CMK (cell line): ENCODE results near the gene AGMO.
"Not testable (repeated sequence)": the region's sequence is repeated elsewhere in the genome, so short reads cannot be mapped to it uniquely, and the experiment has no call there.

Experiments used
- DNase-seq: peaks from one replicate; pipeline ENCODE4 v3.0.0-alpha.2; 2010; ENCODE audit warnings: low read depth

Gene AGMO

DNA sequence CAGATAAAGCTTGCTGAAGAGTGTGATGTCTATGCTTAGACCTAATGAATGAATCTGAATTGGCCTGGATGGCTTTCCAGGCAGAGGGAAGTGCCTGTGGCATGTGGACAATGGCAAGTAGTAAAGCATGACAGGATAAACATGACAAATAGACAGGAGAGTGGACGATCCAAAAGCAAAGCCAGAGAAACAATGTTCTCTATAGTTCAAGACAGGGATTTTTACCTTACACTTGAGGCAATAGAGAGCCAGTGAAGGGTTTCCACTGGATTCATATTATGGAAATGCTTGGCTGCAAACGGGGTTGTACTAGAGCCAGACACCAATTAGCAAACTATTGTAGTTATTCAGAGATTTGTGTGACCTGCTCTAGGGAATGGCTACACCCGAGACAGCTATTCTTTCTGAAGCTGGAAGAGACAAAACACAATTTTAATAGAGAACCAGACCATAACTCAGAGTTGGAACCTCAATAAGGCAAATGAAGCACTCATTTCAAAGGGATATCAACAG lies 2.3 kb downstream of the AGMO start:
- DNase-seq: no peak

DNA sequence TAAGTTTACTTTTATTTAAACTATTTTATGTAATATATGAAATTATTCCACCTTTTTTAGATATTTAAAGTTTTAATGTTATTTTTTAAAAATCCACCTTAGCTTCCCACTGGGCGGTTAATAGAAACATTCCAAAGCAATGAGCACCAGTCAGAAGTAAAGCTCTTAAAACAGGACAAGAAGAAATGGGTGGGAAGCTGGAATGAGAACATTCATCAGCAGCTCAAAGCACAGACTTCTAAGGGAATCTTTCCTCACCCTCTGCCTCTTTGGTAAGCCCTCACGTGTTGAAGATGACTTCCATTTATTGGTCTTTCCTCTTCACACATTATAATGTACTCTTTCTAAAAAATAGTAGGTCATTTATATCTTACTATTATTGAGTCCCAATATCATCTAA lies 3.1 kb downstream of the AGMO start:
- no peak for DNase-seq

DNA sequence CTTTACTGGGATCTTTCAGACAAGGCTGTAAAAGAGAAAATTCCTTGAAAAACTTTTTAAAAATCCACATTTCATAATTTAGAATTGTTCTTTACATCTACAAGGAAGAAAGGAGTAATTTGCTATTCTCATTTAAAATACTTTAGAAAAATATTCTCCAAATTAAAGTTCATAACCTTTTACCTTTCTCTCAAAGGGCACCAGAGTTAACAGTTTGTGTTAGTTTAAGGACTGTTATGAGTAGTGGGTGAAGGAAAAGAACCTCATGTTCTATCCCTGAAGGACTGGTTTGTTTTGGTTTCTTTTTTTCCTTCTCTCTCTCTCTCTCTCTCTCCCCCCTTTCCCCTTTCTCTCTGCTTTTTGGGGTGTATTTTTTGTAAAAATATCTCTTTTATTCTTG lies 4.1 kb downstream of the AGMO start:
- DNase-seq: no peak

DNA sequence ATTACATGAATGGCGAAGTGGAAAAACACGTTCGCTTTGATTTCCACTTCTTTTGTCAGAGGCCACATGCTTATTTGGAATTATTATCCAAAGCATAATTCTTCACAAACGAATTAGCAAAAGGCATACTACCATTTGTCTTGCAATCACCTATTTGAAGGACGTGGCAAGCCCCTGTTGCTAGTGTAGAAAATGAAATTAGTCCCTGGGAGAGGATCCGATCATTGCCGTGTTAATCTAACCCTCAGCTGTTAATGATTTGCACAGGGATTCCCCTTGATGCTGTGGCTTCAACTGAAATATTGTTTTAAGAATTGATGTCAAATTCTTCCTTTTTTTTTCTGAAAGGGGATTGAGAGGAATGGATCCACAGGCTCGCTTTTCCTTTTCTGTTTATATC lies 4.6 kb downstream of the AGMO start:
- DNase-seq: no peak

DNA sequence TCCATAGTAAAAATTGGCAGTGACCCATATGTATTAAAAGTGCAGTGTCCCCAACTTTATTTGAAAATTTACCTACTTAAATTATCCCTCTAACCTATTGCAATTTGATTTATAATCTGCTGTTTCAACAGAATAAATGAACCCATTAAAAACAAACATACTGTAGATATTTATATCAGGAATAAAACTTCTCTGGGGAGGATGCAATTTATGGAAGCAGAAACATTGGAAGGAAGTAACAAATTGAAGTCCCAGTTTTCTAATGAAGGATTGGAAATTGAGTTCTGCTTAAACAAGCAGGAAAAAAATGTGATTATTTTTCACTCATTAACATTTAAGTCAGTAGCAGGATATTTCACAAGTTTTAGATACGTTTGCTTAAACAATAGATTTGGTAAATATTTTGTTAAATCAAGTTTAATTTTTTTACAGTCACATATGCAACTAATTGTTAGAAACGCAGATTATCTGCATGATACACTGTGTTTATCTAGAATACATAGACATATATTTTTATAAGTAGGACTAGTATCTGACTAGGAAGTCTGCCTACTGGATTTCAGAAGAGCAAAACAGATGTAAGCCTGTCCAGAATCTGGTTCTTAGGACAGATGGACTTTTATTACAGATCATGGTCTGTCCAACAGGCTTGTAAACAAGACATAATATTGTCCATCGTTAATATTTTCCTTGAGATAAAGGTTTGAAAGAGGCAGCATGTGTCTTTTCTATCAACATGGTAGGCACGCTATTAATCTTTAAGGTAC lies 5.3 kb downstream of the AGMO start:
- no peak for DNase-seq

DNA sequence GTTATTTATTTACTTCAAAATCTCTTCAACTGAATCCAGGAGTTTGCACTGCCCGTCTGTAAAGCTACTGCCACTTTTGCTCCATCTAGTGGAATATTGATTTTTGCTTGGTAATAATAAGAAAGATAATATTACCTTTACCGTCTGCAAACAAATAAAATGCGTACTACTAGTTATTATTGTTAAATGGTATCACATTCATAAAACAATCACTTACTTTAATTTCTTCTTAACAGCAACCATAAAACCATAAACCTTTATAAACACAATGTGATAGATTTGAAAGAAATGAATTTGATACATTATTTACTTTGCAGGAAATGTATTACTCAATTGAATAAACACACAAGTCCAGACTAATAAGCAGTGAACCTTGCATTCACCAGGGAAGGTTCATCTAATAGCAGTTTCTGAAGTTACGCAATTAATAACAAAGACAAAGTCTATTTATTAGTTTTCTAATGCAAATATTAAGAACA lies 6.4 kb downstream of the AGMO start:
- DNase-seq: no peak

DNA sequence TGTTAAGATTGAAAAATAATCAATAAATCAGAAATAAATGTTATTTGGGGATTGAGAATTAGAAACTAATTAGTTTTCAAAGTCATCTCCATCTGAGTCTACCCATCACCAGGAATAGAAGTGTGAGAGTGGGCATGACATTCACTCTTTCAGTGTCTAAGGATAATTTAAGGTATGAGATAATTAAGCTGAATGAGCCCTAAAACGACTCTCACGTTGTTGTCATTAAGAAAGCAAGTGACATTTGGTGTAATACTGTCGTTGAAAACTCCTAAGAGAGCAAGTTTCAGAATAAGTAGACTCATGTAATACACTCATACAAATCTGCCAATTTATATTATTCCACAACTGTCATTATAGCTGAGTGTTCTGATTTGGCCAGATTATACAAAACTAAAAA lies 7.1 kb downstream of the AGMO start:
- DNase-seq: no peak

DNA sequence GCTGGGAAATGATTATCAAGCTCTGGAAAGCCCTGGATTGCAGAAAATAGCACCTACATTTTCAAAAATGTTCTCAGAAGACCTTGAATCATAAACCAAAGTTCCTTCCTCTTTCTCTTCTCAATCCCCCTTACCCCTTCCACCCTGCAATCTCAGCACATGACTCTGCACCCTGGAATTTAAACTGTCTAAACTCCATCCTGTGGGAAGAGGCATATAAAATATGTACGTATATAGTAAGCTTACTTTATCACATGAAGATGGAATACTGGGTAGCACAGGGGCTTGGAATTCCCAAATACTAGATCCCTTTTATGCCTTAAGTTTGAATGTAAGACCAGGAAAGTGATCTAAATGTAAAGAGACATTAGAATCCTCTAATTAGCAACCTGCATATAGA lies 7.7 kb downstream of the AGMO start:
- no peak for DNase-seq

DNA sequence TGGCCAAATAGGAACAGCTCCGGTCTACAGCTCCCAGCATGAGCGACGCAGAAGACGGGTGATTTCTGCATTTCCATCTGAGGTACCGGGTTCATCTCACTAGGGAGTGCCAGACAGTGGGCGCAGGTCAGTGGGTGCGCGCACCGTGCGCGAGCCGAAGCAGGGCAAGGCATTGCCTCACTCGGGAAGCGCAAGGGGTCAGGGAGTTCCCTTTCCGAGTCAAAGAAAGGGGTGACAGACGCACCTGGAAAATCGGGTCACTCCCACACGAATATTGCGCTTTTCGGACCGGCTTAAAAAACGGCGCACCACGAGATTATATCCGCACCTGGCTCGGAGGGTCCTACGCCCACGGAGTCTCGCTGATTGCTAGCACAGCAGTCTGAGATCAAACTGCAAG lies 14.5 kb downstream of the AGMO start:
- not testable (repeated sequence) for DNase-seq

DNA sequence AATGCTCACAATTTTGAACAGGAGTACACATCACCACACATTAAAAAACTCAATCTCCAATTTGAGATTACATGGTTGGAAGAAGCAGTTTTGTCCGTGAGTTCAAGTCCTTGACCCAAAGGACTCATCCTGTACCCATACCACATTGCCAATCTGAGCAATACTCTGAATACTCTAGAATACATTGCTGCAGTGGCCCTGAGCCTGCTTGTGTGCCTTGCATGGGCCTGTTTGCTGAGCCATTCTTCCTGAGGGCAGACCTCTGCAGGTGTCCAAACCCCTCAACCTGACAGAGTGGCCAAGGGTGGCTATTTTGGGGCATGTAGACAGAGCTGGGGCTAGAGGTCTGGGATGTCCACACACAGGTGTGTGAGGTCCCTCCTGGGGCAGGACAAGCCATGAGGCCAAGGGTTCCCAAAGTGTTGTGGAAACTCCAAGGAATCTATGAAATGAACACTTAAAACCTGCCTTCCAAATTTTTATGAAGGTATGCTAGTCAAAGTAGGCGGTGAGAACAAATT lies 15.5 kb downstream of the AGMO start:
- DNase-seq: no peak

DNA sequence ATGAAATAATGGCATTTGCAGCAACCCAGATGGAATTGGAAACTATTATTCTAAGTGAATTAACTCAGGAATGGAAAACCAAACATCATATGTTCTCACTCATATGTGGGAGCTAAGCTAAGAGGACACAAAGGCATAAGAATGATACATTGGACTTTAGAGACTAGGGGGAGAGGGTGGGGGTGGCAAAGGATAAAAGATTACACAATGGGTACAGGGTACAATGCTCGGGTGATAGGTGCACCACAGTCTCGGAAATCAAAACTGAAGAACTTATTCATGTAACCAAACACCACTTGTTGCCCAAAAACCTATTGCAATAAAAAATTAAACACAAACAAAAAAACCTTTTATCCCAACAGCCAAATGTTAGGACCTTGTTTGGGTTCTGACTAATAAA lies 17.8 kb downstream of the AGMO start:
- no peak for DNase-seq

DNA sequence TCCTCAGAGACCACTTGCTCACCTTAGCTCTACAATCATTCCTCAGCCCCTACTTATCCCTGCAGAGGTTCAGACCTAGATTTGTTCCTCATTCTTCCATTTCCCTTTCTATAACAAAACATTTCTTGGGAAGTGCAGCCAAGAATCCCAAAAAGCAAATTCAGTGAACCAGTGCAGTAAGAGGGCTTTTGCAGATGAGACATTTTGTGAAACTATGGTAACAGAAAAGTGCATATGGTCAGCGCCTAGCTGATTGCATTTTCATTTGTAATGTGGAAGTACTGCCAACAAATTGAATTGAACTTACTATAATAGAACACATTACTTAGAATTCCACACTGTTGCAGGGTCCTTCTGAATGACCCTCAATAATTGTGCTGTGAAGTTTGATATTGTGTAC lies 18.6 kb downstream of the AGMO start:
- no peak for DNase-seq

DNA sequence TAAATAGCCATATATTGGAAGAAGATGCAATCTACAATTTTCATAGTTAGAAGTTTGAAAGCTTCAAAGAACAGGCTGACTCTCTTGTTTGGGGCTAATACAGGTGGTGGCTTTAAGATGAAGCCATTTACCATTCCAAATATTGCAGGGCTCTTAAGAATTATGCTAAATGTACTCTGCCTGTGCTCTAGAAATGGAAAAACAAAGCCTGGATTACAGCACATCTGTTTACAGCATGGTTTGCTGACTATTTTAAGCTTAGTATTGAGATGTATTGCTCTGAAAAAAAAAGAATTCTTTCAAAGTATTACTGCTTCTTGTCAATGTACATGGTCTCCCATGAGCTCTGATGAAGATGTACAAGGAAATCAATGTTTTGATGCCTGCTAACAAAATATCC lies 34.2 kb downstream of the AGMO start:
- no peak for DNase-seq

DNA sequence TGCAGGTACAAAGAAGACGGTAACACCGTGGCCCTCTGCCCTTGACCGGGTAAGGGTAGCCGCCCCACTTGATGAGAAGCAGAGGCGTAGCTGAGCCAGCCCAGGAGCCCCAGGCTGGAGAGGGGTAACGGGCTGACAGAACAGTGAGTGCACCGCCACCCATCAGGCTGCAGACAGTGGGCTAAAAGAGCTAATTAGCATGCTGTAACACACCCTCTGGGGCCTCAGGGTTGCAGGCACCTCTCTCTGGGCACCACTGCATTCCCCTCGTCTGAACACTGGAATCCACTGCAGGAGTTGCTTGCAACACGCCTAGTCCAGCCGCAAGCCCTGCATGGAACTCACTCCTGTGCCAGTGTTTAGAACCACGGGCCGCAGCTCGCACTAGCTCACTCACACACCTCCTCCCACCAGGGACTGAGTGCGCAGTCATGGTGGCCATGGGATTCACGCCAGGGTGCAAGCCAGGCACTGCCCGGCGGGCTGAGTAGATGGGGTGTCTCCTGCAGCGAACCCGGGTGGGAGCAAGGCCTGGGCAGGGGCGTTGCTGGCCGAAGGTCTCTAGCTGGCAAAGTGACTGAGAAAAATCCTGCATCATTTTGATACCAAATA lies 36.1 kb downstream of the AGMO start:
- DNase-seq: no peak

DNA sequence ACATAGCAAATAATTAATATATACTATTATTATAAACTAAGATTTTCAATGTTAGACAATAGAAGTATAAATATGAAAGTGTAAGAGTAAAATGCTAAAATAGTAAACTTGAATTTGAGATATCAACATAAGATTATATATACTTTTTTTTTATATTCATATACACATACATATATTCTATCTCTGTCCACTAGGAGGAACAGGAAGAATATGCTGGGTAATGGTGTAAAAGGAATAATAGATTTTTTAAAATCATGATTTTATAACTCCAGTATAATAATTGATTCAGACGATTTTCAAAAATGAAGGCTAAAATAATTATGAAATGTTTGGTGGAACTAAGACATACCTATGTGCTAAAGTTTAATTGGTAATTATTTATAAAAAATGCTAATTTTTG lies 37.7 kb downstream of the AGMO start:
- no peak for DNase-seq

DNA sequence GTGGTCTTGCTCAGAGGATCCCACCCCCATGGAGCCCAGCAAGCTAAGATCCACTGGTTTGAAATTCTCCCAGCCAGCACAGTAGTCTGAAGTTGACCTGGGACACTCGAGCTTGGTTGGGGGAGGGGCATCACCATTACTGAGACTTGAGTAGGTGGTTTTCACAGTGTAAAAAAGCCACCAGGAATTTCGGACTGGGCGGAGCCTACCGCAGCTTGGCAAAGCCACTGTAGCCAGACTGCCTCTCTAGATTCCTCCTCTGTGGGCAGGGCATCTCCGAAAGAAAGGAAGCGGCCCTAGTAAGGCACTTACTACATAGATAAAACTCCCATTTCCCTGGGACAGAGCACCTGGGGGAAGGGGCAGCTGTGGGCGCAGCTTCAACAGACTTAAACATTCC lies 44.0 kb downstream of the AGMO start:
- DNase-seq: not testable (repeated sequence)

DNA sequence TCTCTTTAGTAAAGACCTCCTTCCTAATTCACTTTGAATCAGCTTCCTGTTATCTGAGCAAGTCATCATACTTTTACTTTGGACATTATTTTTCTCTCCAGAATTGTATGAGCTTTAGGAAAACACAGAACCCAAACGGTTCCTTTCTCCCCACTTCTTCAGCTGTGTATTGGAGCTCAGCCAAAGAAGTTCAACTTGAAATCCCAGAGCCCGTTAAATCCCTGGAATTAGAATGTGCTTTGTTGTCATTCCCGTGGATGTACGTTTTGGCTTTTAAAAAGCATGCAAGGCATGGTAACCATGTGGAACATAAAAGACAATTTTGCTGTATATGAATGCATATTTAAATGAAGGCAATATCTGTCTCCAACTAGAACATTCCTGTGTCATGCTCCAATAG lies 46.6 kb downstream of the AGMO start:
- DNase-seq: no peak

DNA sequence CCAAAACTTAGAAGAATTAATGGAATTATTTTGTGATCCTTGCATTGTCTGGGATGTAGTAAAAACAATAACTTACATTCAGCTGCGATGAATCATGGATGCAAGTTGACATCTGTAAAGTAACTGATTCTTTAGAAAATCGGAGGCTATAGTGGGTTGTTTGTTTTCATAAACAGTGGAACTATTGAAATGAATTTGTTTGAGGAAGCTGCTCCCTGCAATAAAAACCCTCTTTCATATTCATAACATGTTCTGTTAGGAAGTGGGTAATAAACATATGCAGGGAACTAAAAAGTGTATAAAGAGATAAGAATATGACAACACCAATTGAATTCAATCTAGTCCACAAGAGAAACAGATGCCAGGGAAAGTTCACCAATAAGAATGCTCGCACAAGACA lies 53.6 kb downstream of the AGMO start:
- no peak for DNase-seq

DNA sequence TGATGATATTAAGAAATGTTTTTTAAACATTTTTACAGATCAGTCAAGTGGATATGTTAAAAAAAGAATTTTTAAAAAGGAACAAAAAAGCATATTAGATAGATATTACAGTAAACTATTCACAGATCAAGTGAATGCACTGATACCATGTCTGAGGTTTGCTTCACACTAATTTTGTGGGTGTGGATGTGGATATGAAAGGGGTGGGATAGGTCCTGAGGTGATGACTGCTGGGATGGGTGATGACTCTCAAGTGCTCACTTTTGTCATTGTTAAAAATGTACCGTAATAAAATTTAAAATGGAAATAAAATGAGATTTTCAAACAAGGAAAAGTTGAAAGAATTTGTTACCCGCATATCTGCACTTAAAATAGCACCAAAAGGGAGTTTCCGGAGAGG lies 54.1 kb downstream of the AGMO start:
- no peak for DNase-seq

DNA sequence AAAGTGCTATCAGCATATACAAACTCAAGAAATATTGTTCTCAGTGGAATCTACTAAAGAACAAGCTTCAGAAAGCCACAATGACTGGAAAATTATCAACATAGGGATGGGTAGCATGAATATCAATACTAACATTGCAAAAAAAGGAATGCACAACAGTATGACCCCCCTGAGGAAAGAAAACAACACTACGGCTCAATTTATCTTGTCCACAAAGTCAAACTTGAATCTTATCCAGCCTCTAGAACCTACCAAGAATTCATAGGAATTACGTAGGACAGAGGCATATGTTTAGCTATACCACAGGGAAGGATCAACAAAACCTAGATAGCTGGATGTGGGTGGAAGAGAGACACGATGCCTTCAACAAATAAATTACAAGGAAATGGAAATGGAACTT lies 54.6 kb downstream of the AGMO start:
- no peak for DNase-seq

DNA sequence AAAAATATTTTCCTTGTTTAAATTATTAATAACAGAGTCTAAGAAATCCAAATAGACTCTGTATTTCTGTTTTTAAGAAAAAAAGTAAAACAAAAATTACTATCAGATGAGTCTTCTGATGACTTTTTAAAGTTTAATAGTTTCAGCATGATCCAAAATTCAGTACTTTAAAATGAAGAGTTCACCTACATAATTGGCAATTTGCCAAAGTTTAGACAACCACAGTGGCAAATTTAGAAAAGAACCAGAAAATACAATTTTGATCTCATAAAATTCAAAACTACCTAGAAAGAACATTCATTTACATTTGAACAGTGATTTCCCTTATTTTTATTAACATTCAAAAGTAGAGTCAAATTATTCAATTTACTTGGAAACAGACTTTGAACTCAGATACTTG lies 56.1 kb downstream of the AGMO start:
- no peak for DNase-seq

DNA sequence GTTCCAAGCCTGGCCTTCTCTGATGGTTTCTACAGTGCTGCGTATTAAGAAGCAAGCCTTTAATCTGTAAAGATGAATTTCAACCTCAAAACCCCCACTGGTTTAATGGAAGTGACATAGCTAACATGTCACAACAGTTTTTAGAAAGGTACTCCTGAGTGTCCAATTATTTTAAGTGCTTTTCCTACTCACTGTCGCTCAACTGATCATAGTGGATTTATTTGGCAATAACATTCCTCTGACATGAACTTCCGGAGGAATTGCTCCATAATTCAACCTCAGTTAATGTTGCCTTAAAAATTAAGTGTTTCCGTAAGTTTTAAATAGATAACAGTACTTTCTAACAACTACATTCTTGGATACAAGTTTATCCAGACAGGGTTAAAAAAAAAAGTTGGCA lies 57.5 kb downstream of the AGMO start:
- DNase-seq: no peak

DNA sequence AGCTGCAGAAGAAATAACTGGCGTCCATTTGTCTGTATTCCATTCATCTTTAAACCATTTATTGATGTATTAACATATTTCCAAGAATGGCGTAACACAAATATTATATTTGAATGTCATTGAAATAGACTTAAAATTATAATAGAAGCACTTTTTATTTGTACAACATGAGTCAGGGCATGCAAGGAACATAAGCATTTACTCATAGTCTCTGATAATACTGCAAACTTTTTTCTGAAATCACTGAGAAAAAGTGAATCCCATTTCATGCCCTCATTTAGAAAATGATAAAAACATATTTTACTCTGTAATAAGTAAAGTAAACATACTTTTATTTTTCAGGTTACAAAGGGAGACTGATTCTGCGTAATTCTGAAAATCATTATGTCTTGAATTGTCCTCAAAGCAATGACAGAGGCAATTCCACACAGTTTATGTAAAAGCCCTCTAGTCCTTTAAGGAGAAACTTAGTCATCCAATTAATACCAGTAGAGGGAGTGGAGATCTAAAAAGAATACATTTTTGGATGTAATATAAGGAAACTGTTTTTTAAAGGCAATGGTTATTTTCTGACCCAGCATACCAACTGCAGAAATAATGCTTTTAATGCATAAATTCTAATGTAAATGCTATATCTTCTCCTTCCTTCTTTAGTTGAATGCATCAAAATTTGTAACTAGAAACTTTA lies 58.1 kb downstream of the AGMO start:
- no peak for DNase-seq
